GM12878 (cell line): Measurements from ENCODE around the gene FAM76B. TPM values are rescaled to one million over a fixed set of nuclear protein-coding genes. Genes with fewer than 3 reads are reported as not detected.

Source experiments
- ATAC-seq: fragments of 200-7000 bp; cut with Tn5 transposase; 3 replicates; pipeline ENCODE4 v1.9.1; 2020; ENCODE audit warnings: mild to moderate bottlenecking, moderate library complexity
- BruUV-seq: library from RNA; stranded (reverse); fragments of 400-500 nt; replicated peaks from 2 replicates; lab custom pipeline; 2021; lab: Mats Ljungman, UMichigan
- CTCF ChIA-PET: fragments of 300-600 bp; sonication (Branson Sonifier 250); formaldehyde crosslinking; extraction: SDS; loops from one replicate; lab custom pipeline; 2021; ENCODE audit warnings: inconsistent platforms; lab: Yijun Ruan, JAX
- POLR2A ChIA-PET: fragments of 350-600 bp; formaldehyde crosslinking; extraction: SDS; loops from one replicate; lab custom pipeline; 2021; ENCODE audit warnings: inconsistent platforms; lab: Charles Lee
- RAD21 ChIA-PET: fragments of 300-600 bp; sonication (Branson Sonifier 250); formaldehyde crosslinking; loops from one replicate; lab custom pipeline; 2023; ENCODE audit warnings: antibody characterized with exemption; ENCODE audit not compliant: unreplicated experiment; lab: Charles Lee
- SMC1A ChIA-PET: fragments of 300-600 bp; sonication (Branson Sonifier 250); formaldehyde crosslinking; loops from one replicate; lab custom pipeline; 2023; ENCODE audit not compliant: unreplicated experiment, uncharacterized antibody; lab: Charles Lee
- DNase-seq: peaks from one replicate; pipeline ENCODE4 v3.0.0-alpha.2; 2011; ENCODE audit warnings: low read depth, low spot score
- FAIRE-seq: peaks from 3 replicates; lab custom pipeline; 2011; peaks lifted over from hg19 to GRCh38; lab: Jason Lieb, UNC
- H2AFZ ChIP-seq: 2 replicates; pipeline ENCODE4 v1.6.0; 2011; ENCODE audit warnings: low read depth, low read length, control low read depth; ENCODE audit not compliant: control insufficient read depth
- H3K27ac ChIP-seq: 2 replicates; pipeline ENCODE4 v1.5.1; 2011; ENCODE audit warnings: control low read depth; ENCODE audit not compliant: control insufficient read depth, insufficient read depth
- H3K27me3 ChIP-seq, 2 experiments: replicated peaks in 1 of 2; 2 replicates each; pipeline versions ENCODE4 v1.6.0 to v1.6.1; 2011; ENCODE audit warnings: low read length in 1 of 2; ENCODE audit not compliant: control insufficient read depth in 2 of 2, insufficient read depth in 2 of 2
- H3K36me3 ChIP-seq, 2 experiments: 2 replicates each; pipeline ENCODE4 v1.5.1; 2011; ENCODE audit warnings: low read length in 1 of 2; ENCODE audit not compliant: control insufficient read depth in 2 of 2, insufficient read depth in 2 of 2
- H3K4me1 ChIP-seq: 2 replicates; pipeline ENCODE4 v1.6.1; 2011; ENCODE audit warnings: mild to moderate bottlenecking, low read length, moderate library complexity, mixed read lengths; ENCODE audit not compliant: control insufficient read depth, insufficient read depth
- H3K4me2 ChIP-seq: 2 replicates; pipeline ENCODE4 v1.6.0; 2011; ENCODE audit warnings: control low read depth; ENCODE audit not compliant: control insufficient read depth, insufficient read depth
- H3K4me3 ChIP-seq: fragments of 200-600 bp; sonication (generic); 2 replicates; pipeline ENCODE4 v1.5.1; 2016
- H3K79me2 ChIP-seq: 2 replicates; pipeline ENCODE4 v1.6.0; 2011; ENCODE audit warnings: low read length; ENCODE audit not compliant: control insufficient read depth, insufficient read depth
- H3K9ac ChIP-seq: 2 replicates; pipeline ENCODE4 v1.8.0; 2011; ENCODE audit warnings: low read length, control low read depth, mixed read lengths; ENCODE audit not compliant: control insufficient read depth, insufficient read depth
- H3K9me3 ChIP-seq: replicated peaks from 3 replicates; pipeline ENCODE4 v1.5.1; 2011; ENCODE audit warnings: mild to moderate bottlenecking, low read length; ENCODE audit not compliant: control insufficient read depth, insufficient read depth
- H4K20me1 ChIP-seq: 2 replicates; pipeline ENCODE4 v1.6.0; 2011; ENCODE audit not compliant: control insufficient read depth, insufficient read depth
- BCLAF1 ChIP-seq: fragments of 450-650 bp; IDR thresholded peaks from 2 replicates; pipeline ENCODE4 v1.6.1; 2017; ENCODE audit warnings: antibody characterized with exemption, mild to moderate bottlenecking, moderate library complexity
- HDAC6 ChIP-seq: fragments of 200-600 bp; sonication (generic); IDR thresholded peaks from one replicate; pipeline ENCODE4 v1.8.0; 2017; ENCODE audit warnings: antibody characterized with exemption; ENCODE audit not compliant: unreplicated experiment
- KLF5 ChIP-seq: fragments of 450-650 bp; IDR thresholded peaks from 2 replicates; pipeline ENCODE4 v1.6.1; 2014; ENCODE audit warnings: mild to moderate bottlenecking; ENCODE audit not compliant: partially characterized antibody
- MTA2 ChIP-seq: fragments of 450-650 bp; IDR thresholded peaks from 2 replicates; pipeline ENCODE4 v1.6.1; 2016; ENCODE audit warnings: low read depth, mild to moderate bottlenecking, moderate library complexity
- RAD21 ChIP-seq: IDR thresholded peaks from 2 replicates; pipeline ENCODE4 v1.6.1; 2011; ENCODE audit warnings: mild to moderate bottlenecking, low read depth, low read length, moderate library complexity; ENCODE audit not compliant: insufficient read depth
- RFX5 ChIP-seq: IDR thresholded peaks from 2 replicates; pipeline ENCODE4 v1.6.1; 2011; ENCODE audit warnings: low read depth, low read length, improper control_type of control experiment
- SMARCA5 ChIP-seq: fragments of 450-650 bp; IDR thresholded peaks from 2 replicates; pipeline ENCODE4 v1.6.1; 2017; ENCODE audit warnings: mild to moderate bottlenecking
- TCF12 ChIP-seq: IDR thresholded peaks from 2 replicates; pipeline ENCODE4 v1.6.1; 2011; ENCODE audit warnings: low read depth, mild to moderate bottlenecking, low read length
- WGBS: methylation state at CpG from one replicate; pipeline ENCODE4 v1.1.6; 2016; ENCODE audit warnings: low lambda C conversion rate; ENCODE audit not compliant: insufficient replicate concordance, insufficient coverage; ENCODE audit errors: missing lambda C conversion rate; 5-methylcytosine and 5-hydroxymethylcytosine counted together
- in situ Hi-C: fragments of 300-500 bp; cut with MboI; formaldehyde crosslinking; loops from 9 replicates; pipeline ENCODE4 v1.14.3; 2018; ENCODE audit warnings: mixed read lengths
- intact Hi-C: fragments of 100-400 bp; cut with micrococcal nuclease; formaldehyde crosslinking; loops from one replicate; pipeline ENCODE4 v1.14.2; 2022; ENCODE audit not compliant: unreplicated experiment
- polyA plus RNA-seq, 11 experiments: library from polyadenylated mRNA; depleted of rRNA in 4 of 11; unstranded in 6 of 11; stranded (reverse) in 5 of 11; fragments of >200 nt; fragmentation: Nextera tagmentation in 4 of 11; fragmentation: Illumina TruSeq in 1 of 11; extraction: Ambion mirVana in 4 of 11; extraction: Trizol in 1 of 11; gene quantifications; 1 replicate in 1 of 11; 2 replicates in 10 of 11; pipeline versions ENCODE4 v1.2.1 to v1.2.3, GENCODE V29; 2011 to 2016; ENCODE audit warnings: inconsistent platforms in 2 of 11, missing spikeins in 2 of 11, low read depth in 1 of 11
- total RNA-seq, 4 experiments: library from RNA; depleted of rRNA in 3 of 4; stranded (reverse); fragments of >200 nt in 3 of 4; fragmentation: Illumina TruSeq in 1 of 4; extraction: Trizol in 1 of 4; gene quantifications; 2 replicates each; pipeline versions ENCODE4 v1.2.1 to v1.2.3, GENCODE V29; 2013 to 2021
- TF ChIP-seq, protein P1 (sequence below): fragments of 450-650 bp; conservative IDR thresholded peaks from 2 replicates; pipeline ENCODE4 v1.6.1; 2017; ENCODE audit warnings: mild to moderate bottlenecking, moderate library complexity
- TF ChIP-seq, protein P2 (sequence below): IDR thresholded peaks from 2 replicates; pipeline ENCODE4 v1.6.1; 2012; ENCODE audit warnings: low read depth, low read length, improper control_type of control experiment

FAM76B gene
- total and polyA plus RNA-seq, 10 of the 15 experiments (the other 5 are each of a cell fraction or from before 2014, with no cell fraction given): 13.5 to 56.8 (median 28.4) TPM

- Histone ChIP-seq H3K9ac (no peak overlapping the region), H3K4me1 (peaks cover 6% of the 10 kb centered on the region; the same call in 1 of the 2 replicates), H3K4me2 (peak overlapping the region; percentile 25; the same call in 1 of the 2 replicates), H3K27ac (no peak overlapping the region), H3K27me3 (no peaks in the 10 kb centered on the region), H2AFZ (no peak overlapping the region), H3K36me3 (peaks cover 0 to 21% of the 10 kb centered on the region in 2 experiments; a peak in 3 of 4 replicates), H3K79me2 (peaks cover 13% of the 10 kb centered on the region), H4K20me1 (no peaks in the 10 kb centered on the region), H3K9me3 (no peaks in the 10 kb centered on the region), H3K4me3 (no peak overlapping the region)
- ATAC-seq: peak; percentile 64
- no peak for DNase-seq
- SMC1A ChIA-PET: interaction anchor here (0.6 to 3.8 kb wide), 9 partner anchors 10 to 634 kb away, joined by 3 to 37 read pairs (median 3); partner anchors contain the start of genes CEP57 and FAM76B
- RAD21 ChIA-PET: interaction anchor here (0.6 to 3.1 kb wide), 7 partner anchors 10 to 683 kb away, joined by 3 to 11 read pairs (median 3); partner anchors contain the start of genes CEP57 and FAM76B
- no peak for TF ChIP-seq TCF12
- TF ChIP-seq RAD21: no peak
- TF ChIP-seq HDAC6: no peak
- TF ChIP-seq MTA2: no peak
- TF ChIP-seq KLF5: no peak
- TF ChIP-seq RFX5: no peak
- TF ChIP-seq BCLAF1: no peak
- TF ChIP-seq, protein P1, sequence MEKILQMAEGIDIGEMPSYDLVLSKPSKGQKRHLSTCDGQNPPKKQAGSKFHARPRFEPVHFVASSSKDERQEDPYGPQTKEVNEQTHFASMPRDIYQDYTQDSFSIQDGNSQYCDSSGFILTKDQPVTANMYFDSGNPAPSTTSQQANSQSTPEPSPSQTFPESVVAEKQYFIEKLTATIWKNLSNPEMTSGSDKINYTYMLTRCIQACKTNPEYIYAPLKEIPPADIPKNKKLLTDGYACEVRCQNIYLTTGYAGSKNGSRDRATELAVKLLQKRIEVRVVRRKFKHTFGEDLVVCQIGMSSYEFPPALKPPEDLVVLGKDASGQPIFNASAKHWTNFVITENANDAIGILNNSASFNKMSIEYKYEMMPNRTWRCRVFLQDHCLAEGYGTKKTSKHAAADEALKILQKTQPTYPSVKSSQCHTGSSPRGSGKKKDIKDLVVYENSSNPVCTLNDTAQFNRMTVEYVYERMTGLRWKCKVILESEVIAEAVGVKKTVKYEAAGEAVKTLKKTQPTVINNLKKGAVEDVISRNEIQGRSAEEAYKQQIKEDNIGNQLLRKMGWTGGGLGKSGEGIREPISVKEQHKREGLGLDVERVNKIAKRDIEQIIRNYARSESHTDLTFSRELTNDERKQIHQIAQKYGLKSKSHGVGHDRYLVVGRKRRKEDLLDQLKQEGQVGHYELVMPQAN: no peak
- TF ChIP-seq, protein P2, sequence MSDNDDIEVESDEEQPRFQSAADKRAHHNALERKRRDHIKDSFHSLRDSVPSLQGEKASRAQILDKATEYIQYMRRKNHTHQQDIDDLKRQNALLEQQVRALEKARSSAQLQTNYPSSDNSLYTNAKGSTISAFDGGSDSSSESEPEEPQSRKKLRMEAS: no peak
- no peak for TF ChIP-seq SMARCA5
- CTCF ChIA-PET: interaction anchor here (1.1 to 2.9 kb wide), 7 partner anchors 9 to 626 kb away, joined by 3 to 14 read pairs (median 8); partner anchors contain the start of genes CEP57, FAM76B and SESN3
- POLR2A ChIA-PET: interaction anchor here (4.4 kb wide), 1 partner anchor 10 kb away, joined by 29 read pairs; the partner anchor contains the start of genes CEP57 and FAM76B
- no peak for FAIRE-seq
- WGBS: 3% methylated on average over 2 of the region's 2 CpGs
- BruUV-seq: no TSS peak
- intact Hi-C loops: loop anchor here (5.0 to 10.0 kb wide), 2 partner anchors 548 to 816 kb away; partner anchors contain the start of gene SESN3
- in situ Hi-C loops: no loop called here
Measured at GRCh38 chr11:95780544-95780943, 9.0 kb downstream of the FAM76B start.
